ENCODE data around the gene DACH1.
"Not testable (repeated sequence)": the region's sequence is repeated elsewhere in the genome, so short reads cannot be mapped to it uniquely, and the experiment has no call there.

DACH1 gene

DNA sequence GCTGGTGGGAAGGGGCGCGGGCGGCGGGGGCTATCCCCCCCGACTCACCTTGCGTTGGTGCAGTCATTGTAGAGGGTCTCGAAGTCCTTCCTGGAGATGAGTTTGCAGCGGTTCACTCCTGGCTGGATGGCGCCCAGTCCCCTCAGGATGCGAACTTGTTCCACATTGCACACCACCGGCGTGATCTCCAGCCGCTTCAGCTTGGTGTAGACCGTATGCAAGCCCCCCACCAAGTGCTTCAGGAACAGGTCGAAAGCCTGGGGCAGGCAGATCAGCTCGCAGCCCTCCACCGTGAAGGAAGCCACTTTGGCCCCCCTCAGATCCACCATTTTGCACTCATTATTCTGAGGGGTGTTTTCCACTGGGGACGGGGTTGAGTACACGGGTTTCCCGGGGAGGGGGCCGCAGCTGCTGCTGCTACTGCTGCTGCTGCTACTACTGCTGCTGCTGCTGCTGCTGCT lies 1.1 kb downstream of the DACH1 start:
- no peak for DNase-seq (ENCODE audit: low read depth)

DNA sequence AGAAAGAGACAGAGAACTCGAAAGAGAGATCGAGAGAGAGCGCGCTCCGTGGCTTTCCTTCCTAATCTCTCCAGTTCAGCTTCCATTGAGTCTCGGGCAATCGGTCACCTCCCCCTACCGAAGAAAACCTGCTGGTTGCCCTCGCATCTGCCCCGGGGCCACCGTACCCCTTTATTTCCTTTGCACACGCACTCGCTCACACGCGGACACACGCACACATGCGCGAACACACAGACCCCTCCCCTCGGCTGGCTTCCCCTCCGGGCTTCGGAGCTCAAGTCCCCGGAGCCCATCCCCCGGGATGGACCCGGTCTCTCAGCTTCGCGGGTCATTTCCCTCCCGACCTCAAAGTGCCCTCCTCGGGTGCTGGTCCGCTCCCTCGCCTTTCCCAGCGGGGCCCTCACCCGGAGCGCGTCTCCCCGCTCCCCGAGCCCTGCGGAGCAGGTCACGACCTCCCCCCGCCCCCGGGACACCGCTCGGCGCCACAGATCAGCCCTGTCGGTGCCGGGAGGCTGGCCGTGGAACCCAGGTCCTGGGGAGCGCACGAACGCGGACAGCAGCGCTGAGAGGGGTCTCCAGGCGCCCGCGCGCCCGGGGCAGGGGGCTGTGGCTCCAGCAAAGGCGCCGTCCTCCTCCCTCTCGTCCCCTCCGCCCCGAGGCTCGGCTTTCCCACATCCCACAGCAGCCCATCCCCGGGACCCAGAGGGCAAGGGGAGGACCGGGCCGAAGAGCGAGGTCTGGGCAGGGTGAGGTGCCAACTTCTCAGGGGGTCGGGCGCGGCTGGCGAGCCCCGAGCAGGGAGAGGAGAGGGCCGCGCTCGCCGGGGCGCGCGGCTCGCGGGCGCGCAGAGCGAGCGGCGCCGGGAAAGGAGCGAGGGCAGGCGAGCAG lies 1.8 kb downstream of the DACH1 start:
- DNase-seq (ENCODE audit: low read depth) = no peak

- DNase-seq (ENCODE audit: low read depth) = no peak
Observed at GRCh38 chr13:71864094-71864985, 2.7 kb downstream of the DACH1 start.

DNA sequence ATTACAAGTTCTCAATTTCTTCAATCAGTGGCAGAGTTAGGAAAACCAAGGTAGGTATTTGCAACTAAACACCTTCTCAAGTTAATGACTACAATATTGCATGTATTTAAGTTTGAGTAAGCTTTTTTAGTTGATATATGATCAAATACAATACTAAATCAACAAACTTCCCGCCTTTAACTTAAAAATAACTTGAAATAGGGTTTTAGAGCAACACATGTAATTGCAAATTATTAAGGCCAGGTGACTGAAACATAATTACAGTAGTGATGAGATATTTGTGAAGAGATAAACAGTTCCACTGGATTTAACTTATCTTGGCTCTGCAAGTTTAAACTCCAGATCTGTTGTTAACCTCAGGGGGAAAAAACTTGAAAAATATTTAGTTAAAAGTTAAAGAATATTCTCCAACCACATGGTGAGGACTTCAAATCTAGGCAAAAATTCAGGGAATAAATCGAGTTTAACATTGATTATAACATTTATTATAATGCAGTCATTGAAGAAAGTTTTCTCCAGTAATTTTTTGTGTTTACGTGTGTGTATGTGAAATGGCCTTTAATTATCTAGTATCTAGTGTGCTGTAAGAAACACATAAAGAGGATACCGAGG lies 3.6 kb downstream of the DACH1 start:
- DNase-seq (ENCODE audit: low read depth) = no peak

GRCh38 chr13:71862459-71862943 lies 4.5 kb downstream of the DACH1 start:
- no peak for DNase-seq (ENCODE audit: low read depth)

GRCh38 chr13:71861769-71862458 lies 5.1 kb downstream of the DACH1 start:
- DNase-seq (ENCODE audit: low read depth) = no peak

GRCh38 chr13:71860547-71861138 lies 6.4 kb downstream of the DACH1 start:
- DNase-seq (ENCODE audit: low read depth) = no peak

- no peak for DNase-seq (ENCODE audit: low read depth)
Observed at GRCh38 chr13:71858647-71859046, 8.4 kb downstream of the DACH1 start.

DNA sequence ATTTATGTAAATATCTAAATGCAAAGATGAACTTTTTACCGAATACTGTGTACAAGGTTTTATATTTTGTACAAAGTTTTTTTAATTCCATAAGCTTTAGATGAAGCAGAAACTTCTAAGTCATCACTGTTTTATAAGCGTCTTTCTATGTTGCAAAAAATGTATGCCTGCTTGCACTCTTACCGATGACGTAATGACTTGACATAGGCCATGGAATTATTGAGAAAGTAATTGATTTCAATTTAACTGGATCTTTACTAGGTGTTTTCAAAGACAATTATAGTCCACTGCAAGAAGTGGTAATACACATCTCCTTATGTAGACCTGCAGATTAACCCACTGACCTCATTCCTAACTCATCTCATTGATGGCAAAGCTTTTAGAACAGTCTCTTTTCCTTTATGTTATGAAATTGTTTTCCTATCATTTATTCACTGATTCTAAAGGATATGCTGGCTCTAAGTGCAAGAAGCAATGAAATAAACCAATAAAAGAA lies 10.4 kb downstream of the DACH1 start:
- DNase-seq (ENCODE audit: low read depth) = no peak

DNA sequence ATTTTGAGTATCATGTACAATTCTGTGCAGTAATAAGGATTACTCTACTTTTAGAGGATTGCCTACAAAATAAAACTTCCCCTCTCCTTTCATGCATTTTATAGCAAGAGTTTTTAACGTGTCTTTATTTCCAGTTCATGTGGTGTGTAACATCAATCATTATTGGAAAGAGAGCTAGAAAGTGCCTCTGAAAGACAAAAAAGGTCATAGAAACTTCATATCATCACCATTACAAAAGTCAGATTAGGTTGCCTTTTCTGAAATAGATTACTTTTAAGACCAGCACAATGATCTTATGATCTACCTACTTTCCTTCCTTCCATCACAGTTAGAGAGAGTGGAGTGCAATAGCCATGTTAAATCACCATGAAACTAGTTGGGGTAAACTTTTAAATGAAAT lies 12.6 kb downstream of the DACH1 start:
- DNase-seq (ENCODE audit: low read depth) = no peak

- DNase-seq (ENCODE audit: low read depth) = no peak
Observed at GRCh38 chr13:71853725-71854124, 13.3 kb downstream of the DACH1 start.

- no peak for DNase-seq (ENCODE audit: low read depth)
Observed at GRCh38 chr13:71852736-71853135, 14.3 kb downstream of the DACH1 start.

GRCh38 chr13:71851498-71852409 lies 15.2 kb downstream of the DACH1 start:
- DNase-seq (ENCODE audit: low read depth) = no peak

DNA sequence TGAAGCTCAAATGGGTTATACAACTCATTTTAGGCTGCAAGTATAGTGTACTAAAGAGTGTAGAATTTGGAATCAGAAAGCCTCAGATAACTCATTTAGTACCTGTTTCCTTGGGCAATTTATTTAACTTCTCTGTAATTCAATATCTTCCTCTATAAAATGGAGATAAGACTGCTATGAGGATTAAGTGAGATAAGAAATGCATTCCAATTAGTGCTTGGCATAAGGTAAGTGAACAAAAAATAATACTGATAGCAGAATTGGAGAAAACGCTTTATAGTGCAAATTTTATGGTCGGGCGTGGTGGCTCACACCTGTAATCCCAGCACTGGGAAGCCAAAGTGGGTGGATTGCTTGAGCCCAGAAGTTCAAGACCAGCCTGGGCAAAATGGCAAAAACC lies 25.0 kb downstream of the DACH1 start:
- DNase-seq (ENCODE audit: low read depth) = no peak

GRCh38 chr13:71838842-71839241 lies 28.2 kb downstream of the DACH1 start:
- DNase-seq (ENCODE audit: low read depth) = no peak

DNA sequence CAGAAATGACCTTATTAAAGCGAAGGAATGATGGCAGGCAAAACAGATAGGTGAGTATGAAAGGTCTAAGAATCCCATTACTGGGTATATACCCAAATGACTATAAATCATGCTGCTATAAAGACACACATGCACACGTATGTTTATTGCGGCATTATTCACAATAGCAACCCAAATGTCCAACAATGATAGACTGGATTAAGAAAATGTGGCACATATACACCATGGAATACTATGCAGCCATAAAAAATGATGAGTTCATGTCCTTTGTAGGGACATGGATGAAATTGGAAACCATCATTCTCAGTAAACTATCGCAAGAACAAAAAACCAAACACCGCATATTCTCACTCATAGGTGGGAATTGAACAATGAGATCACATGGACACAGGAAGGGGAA lies 29.4 kb downstream of the DACH1 start:
- not testable (repeated sequence) for DNase-seq (ENCODE audit: low read depth)

DNA sequence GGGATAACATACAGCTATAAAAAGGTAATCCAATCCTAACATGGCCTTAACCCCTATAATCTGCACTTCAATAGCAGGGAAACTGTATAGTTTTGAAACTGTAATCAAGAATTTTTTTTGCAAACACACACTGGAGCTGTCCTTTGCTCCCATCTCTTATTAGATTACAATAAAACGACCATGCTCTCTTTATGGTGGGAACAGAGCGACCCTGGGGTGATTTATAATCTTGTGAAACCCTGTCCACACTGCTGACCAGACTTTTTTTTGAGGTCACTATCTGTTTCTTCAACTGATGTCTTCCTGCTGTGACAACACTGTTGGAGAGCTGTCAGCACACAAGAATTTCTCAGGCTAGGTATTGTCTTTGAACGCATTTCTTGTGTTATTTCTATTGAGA lies 35.3 kb downstream of the DACH1 start:
- no peak for DNase-seq (ENCODE audit: low read depth)

DNA sequence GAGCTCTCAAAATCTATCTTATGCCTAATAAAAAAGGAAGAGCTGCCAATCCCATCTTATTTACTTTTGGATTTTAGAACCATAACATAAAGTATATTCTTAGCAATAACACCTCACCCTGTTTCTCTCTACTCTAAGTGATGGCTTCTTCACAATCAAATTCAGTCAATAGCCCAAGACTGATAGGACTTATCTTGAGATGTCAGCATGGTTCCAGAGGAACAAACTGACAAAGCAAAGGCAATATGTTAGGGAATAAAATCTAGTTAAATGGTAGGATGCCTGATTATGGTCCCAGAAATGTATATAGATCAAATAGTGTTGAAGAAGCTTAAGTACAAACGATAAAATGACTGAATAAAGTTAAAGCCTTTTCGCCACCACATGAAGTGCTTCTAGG lies 36.3 kb downstream of the DACH1 start:
- DNase-seq (ENCODE audit: low read depth) = no peak

GRCh38 chr13:71830323-71830722 lies 36.7 kb downstream of the DACH1 start:
- DNase-seq (ENCODE audit: low read depth) = no peak

GRCh38 chr13:71829547-71829946 lies 37.5 kb downstream of the DACH1 start:
- no peak for DNase-seq (ENCODE audit: low read depth)

Measured in activated T-cell treated with anti-CD3 and anti-CD28 coated beads for 1 hour (primary cell).